GM20000 (cell line): ENCODE measurements around the gene INHBA.

Experiments used
- DNase-seq: peaks from one replicate; pipeline ENCODE4 v3.0.0; 2012; ENCODE audit warnings: low spot score
- CTCF ChIP-seq: IDR thresholded peaks from 2 replicates; pipeline ENCODE4 v1.5.1; 2012; ENCODE audit warnings: mild to moderate bottlenecking, control low read depth; ENCODE audit errors: extremely low read depth, missing control alignments

INHBA gene

GRCh38 chr7:41702635-41703371, at the start of gene INHBA:
Gene INHBA, minus strand, starts transcription at chr7:41703090. Its CDS starts 2,716 bp downstream, at chr7:41700374.
- DNase-seq, result no peak

GRCh38 chr7:41752615-41753014, 49.7 kb upstream of the INHBA start:
- DNase-seq, result no peak
- no peak for TF ChIP-seq CTCF

More at GRCh38 chr7:41702635-41703371, at the start of gene INHBA:
- no peak for TF ChIP-seq CTCF

- TF ChIP-seq CTCF, result no peak
- DNase-seq, result no peak
These were observed 48.0 kb upstream of the INHBA start for GRCh38 chr7:41750661-41751540.

GRCh38 chr7:41747961-41748360, 45.1 kb upstream of the INHBA start:
- no peak for DNase-seq
- no peak for TF ChIP-seq CTCF

- DNase-seq, result no peak
- TF ChIP-seq CTCF, result no peak
These were observed 42.6 kb upstream of the INHBA start for GRCh38 chr7:41745451-41745850.

GRCh38 chr7:41744161-41744560, 41.3 kb upstream of the INHBA start:
- no peak for DNase-seq
- no peak for TF ChIP-seq CTCF
